ENCODE results near the gene KRTAP3-2.
"Not testable (repeated sequence)": the region's sequence is repeated elsewhere in the genome, so short reads cannot be mapped to it uniquely, and the experiment has no call there.

Gene KRTAP3-2

DNA sequence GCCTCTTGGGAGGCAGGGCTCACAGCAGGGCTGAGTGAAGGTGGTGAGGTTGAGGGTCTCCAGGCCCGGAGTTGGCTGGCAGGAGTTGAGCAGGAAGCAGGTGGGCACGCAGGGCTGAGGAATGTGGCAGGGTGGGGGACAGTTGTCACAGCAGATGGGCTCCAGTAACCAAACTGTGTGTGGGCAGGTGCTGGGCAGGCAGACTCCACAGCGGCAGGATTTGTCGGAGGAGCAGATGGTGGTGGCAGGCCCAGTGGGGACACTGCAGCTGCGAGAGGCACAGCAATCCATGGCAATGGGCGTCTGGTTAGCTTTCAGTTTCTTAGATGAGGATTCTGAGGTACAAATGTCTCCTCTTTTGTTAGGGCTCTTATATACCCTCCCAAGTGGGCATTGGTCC, at the start of gene KRTAP3-2:
Gene KRTAP3-2, minus strand, starts transcription at position 344 of the 400 bp plus-strand sequence. Its CDS starts 53 bp downstream, at position 291.
- not testable (repeated sequence) for DNase-seq

GRCh38 chr17:41049110-41049509, 49.4 kb upstream of the KRTAP3-2 start:
- DNase-seq = no peak

DNA sequence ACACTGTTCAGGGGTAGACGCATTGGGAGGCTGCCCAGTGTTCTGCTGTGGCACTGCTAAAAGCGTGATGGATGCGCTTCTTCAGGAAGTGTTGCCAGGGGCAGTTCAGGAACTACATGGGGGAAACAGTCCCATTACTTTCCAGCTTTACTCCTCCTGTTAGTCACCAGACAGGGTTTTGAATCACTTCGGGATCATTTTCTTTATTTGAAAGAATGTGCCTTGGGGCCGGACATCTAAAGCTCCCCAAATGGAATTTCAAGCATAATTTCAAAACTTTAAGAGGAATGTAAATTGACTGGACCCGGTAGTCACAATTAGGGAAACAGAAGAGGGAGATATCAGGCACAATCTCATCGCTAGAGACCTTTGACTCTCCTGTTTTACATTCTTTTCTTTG, 48.7 kb upstream of the KRTAP3-2 start:
- DNase-seq = no peak

- not testable (repeated sequence) for DNase-seq
Measured at GRCh38 chr17:41046735-41047465, 47.2 kb upstream of the KRTAP3-2 start, which contains the start of gene KRTAP2-1. Gene KRTAP2-1 (minus strand): TSS chr17:41047316. CDS start chr17:41047267, 49 bp downstream.

DNA sequence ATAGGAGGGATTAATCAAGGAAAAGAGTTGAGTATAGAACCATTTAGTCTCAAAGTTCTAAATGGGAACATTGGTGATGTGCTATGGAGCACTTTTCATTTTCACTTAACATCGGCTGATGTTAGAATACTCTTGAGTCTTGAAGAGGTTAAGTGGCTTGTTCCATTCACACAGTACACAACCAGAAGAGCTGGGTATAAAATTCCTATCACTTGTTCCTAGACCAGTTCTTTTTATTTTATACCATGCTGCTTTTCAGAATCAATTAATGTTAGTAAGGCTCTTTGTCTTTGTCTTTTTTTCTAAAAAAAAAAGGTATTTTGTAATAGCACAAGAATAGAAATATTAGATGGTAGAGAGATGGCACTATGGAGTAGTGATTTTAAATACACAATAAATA, 43.2 kb upstream of the KRTAP3-2 start:
- DNase-seq = no peak

DNA sequence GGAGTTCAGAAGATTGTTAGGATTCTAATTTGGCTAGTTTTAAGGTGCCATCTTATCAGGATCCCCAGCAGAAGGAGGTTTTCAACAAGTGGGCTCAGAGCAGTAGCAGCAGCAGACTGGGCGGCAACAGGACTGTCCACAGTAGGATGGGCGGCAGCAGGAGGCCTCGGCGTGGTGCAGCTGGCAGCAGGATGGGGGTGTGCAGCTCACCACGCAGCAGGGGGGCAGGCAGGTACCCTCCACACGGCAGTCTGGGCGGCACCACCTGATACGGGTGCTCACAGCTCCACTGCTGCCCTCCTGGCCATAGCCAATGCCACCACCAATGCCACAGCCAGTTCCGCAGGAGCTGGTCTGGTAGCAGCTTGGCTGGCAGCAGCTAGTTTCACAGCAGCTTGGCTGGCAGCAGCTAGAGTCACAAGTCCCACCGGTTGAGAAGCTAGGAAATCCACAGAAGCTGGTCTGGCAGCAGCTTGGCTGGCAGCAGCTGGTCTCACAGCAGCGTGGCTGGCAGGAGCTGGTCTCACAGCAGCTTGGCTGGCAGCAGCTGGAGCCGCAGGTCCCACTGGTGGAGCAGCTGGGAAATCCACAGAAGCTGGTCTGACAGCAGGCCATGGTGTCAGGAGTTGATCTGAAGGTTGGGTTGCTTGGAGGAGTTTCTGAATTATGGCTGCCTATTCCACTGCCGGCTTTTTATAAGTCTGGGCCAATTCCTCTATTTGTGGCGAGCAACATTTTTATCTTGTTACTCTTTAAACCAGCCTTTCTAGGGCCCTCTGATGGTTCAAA, 41.3 kb upstream of the KRTAP3-2 start, which contains the start of gene KRTAP1-1:
Gene KRTAP1-1, minus strand, starts transcription at position 668 of the 789 bp plus-strand sequence. Its CDS starts 53 bp downstream, at position 615.
- DNase-seq = not testable (repeated sequence)

- DNase-seq = no peak
Measured at GRCh38 chr17:41037853-41038350, 38.2 kb upstream of the KRTAP3-2 start.

DNA sequence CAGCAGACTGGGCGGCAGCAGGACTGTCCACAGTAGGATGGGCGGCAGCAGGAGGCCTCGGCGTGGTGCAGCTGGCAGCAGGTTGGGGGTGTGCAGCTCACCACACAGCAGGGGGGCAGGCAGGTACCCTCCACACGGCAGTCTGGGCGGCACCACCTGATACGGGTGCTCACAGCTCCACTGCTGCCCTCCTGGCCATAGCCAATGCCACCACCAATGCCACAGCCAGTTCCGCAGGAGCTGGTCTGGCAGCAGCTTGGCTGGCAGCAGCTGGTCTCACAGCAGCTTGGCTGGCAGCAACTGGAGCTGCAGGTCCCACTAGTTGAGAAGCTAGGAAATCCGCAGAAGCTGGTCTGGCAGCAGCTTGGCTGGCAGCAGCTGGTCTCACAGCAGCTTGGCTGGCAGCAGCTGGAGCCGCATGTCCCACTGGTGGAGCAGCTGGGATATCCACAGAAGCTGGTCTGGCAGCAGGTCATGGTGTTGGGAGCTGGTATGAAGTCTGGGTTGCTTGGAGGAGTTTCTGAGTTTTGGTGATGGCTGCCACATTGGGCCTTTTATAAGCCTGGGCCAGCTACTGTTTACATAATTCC, 34.7 kb upstream of the KRTAP3-2 start, which contains the start of gene KRTAP1-3:
Gene KRTAP1-3, minus strand, starts transcription at position 529 of the 590 bp plus-strand sequence. Its CDS starts 53 bp downstream, at position 476.
- DNase-seq = peak in 1 of 2 experiments; percentile 6

DNA sequence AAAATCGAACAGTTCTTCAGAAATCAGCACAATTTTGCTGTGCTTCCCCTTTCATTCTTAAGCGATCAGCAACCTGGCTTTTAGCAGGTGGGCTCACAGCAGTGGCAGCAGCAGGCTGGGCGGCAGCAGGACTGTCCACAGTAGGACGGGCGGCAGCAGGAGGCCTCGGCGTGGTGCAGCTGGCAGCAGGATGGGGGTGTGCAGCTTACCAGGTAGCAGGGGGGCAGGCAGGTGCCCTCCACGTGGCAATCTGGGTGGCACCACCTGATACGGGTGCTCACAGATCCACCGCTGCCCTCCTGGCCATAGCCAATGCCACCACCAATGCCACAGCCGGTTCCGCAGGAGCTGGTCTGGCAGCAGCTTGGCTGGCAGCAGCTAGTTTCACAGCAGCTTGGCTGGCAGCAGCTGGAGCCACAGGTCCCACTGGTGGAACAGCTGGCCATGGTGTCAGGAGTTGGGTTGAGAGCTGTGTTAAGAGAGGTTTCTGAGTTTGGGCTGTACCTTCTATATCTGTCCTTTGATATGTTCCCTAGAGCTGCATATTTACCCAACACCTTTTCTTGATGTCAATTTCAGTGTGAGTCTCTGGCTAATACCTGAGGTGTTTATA, 30.0 kb upstream of the KRTAP3-2 start, which contains the start of gene KRTAP1-4:
Gene KRTAP1-4, minus strand, starts transcription at position 563 of the 613 bp plus-strand sequence. Its CDS starts 117 bp downstream, at position 446.
- no peak for DNase-seq

GRCh38 chr17:41026715-41027471, 27.2 kb upstream of the KRTAP3-2 start, which contains the start of gene KRTAP1-5:
Gene KRTAP1-5 (minus strand): TSS chr17:41027208. CDS start chr17:41027155, 53 bp downstream.
- no peak for DNase-seq

- DNase-seq = no peak
Measured at GRCh38 chr17:41024697-41025096, 25.0 kb upstream of the KRTAP3-2 start.

GRCh38 chr17:41020336-41020735, 20.6 kb upstream of the KRTAP3-2 start:
- DNase-seq = no peak

DNA sequence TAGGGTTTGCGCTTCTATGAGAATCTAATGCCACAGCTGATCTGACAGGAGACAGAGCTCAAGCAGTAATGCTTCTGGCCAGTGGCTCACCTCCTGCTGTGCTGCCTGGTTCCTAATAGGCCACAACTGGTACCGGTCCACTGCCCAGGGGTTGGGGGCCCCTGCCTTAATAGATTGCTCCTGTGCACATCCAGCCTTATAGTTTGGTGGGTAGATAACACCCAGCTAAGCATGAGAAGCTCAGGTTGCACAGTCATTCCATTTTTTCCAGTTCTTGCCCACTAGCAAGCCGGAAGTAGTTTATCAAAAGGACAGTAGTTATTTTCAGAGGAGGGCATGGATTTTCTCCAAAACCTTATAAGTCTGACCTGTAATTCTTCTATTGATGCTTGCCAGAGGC, 19.7 kb upstream of the KRTAP3-2 start:
- no peak for DNase-seq

- no peak for DNase-seq
Measured at GRCh38 chr17:41018541-41018940, 18.8 kb upstream of the KRTAP3-2 start.

- no peak for DNase-seq
Measured at GRCh38 chr17:41016578-41017215, 17.0 kb upstream of the KRTAP3-2 start.

GRCh38 chr17:41015454-41015853, 15.7 kb upstream of the KRTAP3-2 start:
- DNase-seq = no peak

- DNase-seq = no peak
Measured at GRCh38 chr17:41013606-41014005, 13.9 kb upstream of the KRTAP3-2 start.

- no peak for DNase-seq
Measured at GRCh38 chr17:41013181-41013580, 13.5 kb upstream of the KRTAP3-2 start.

- DNase-seq = no peak
Measured at GRCh38 chr17:41012326-41013120, 12.8 kb upstream of the KRTAP3-2 start.

GRCh38 chr17:41010441-41010840, 10.7 kb upstream of the KRTAP3-2 start:
- no peak for DNase-seq

All from SHP77 (cell line).